ENCODE measurements around the gene TSHR.

The TSHR gene

GRCh38 chr14:80956922-80957321, 1.5 kb downstream of the TSHR start:
- peaks cover 2% of the 10 kb centered on the region for H3K36me3 Mint-ChIP-seq (ENCODE audit: insufficient read depth)
- H3K27ac Mint-ChIP-seq (ENCODE audit: low read depth) = no peak overlapping the region
- ATAC-seq (replicated peaks; ENCODE audit: extremely low read depth, poor library complexity, severe bottlenecking) (no peak), DNase-seq (ENCODE audit: low spot score in 2 of 2) (no peak)
- no peaks in the 10 kb centered on the region for H3K27me3 Mint-ChIP-seq
- H3K4me3 Mint-ChIP-seq = no peak overlapping the region
- H3K9me3 Mint-ChIP-seq = no peaks in the 10 kb centered on the region
- peaks cover 44% of the 10 kb centered on the region for H3K4me1 Mint-ChIP-seq

GRCh38 chr14:80957613-80958012, 2.2 kb downstream of the TSHR start:
- no peak for ATAC-seq (replicated peaks; ENCODE audit: extremely low read depth, poor library complexity, severe bottlenecking)
- Mint-ChIP-seq H3K27me3 (no peaks in the 10 kb centered on the region), H3K4me1 (peaks cover 44% of the 10 kb centered on the region), H3K27ac (ENCODE audit: low read depth) (no peak overlapping the region), H3K36me3 (ENCODE audit: insufficient read depth) (peaks cover 2% of the 10 kb centered on the region), H3K4me3 (no peak overlapping the region), H3K9me3 (no peaks in the 10 kb centered on the region)
- no peak for DNase-seq (ENCODE audit: low spot score in 2 of 2)

- H3K36me3 Mint-ChIP-seq (ENCODE audit: insufficient read depth) = peaks cover 2% of the 10 kb centered on the region
- no peak for ATAC-seq (replicated peaks; ENCODE audit: extremely low read depth, poor library complexity, severe bottlenecking)
- H3K27me3 Mint-ChIP-seq = no peaks in the 10 kb centered on the region
- peaks cover 44% of the 10 kb centered on the region for H3K4me1 Mint-ChIP-seq
- H3K9me3 Mint-ChIP-seq = no peaks in the 10 kb centered on the region
- peak overlapping the region; percentile 55 for H3K4me3 Mint-ChIP-seq
- H3K27ac Mint-ChIP-seq (ENCODE audit: low read depth) = peak overlapping the region; percentile 86
- no peak for DNase-seq (ENCODE audit: low spot score in 2 of 2)
These were observed 2.8 kb downstream of the TSHR start for GRCh38 chr14:80958226-80958625.

- peaks cover 2% of the 10 kb centered on the region for H3K36me3 Mint-ChIP-seq (ENCODE audit: insufficient read depth)
- H3K27me3 Mint-ChIP-seq = no peaks in the 10 kb centered on the region
- peak overlapping the region; percentile 85 for H3K27ac Mint-ChIP-seq (ENCODE audit: low read depth)
- H3K9me3 Mint-ChIP-seq = no peaks in the 10 kb centered on the region
- DNase-seq (ENCODE audit: low spot score in 2 of 2) (no peak), ATAC-seq (replicated peaks; ENCODE audit: extremely low read depth, poor library complexity, severe bottlenecking) (no peak)
- peak overlapping the region; percentile 77 for H3K4me3 Mint-ChIP-seq
- peaks cover 44% of the 10 kb centered on the region for H3K4me1 Mint-ChIP-seq
These were observed 3.5 kb downstream of the TSHR start for GRCh38 chr14:80958939-80959338.

- H3K4me1 Mint-ChIP-seq = peaks cover 44% of the 10 kb centered on the region
- peak; percentile 95 for ATAC-seq (replicated peaks; ENCODE audit: extremely low read depth, poor library complexity, severe bottlenecking)
- H3K4me3 Mint-ChIP-seq = peak overlapping the region; percentile 77
- no peaks in the 10 kb centered on the region for H3K27me3 Mint-ChIP-seq
- H3K36me3 Mint-ChIP-seq (ENCODE audit: insufficient read depth) = peaks cover 3% of the 10 kb centered on the region
- peak overlapping the region; percentile 85 for H3K27ac Mint-ChIP-seq (ENCODE audit: low read depth)
- no peaks in the 10 kb centered on the region for H3K9me3 Mint-ChIP-seq
- peak in 1 of 2 donors; percentile 54 for DNase-seq (ENCODE audit: low spot score in 2 of 2)
These were observed 4.1 kb downstream of the TSHR start for GRCh38 chr14:80959496-80959895.

- Mint-ChIP-seq H3K27ac (ENCODE audit: low read depth) (no peak overlapping the region), H3K4me1 (peaks cover 4% of the 10 kb centered on the region), H3K9me3 (no peaks in the 10 kb centered on the region), H3K27me3 (peaks cover 8% of the 10 kb centered on the region), H3K36me3 (ENCODE audit: insufficient read depth) (peaks cover 1% of the 10 kb centered on the region), H3K4me3 (no peak overlapping the region)
- DNase-seq (ENCODE audit: low spot score in 2 of 2) (no peak), ATAC-seq (replicated peaks; ENCODE audit: extremely low read depth, poor library complexity, severe bottlenecking) (no peak)
These were observed 9.6 kb downstream of the TSHR start for GRCh38 chr14:80965037-80965436.

- Mint-ChIP-seq H3K27ac (ENCODE audit: low read depth) (peak overlapping the region; percentile 54), H3K4me3 (no peak overlapping the region), H3K27me3 (no peaks in the 10 kb centered on the region), H3K4me1 (peaks cover 18% of the 10 kb centered on the region), H3K9me3 (no peaks in the 10 kb centered on the region), H3K36me3 (ENCODE audit: insufficient read depth) (no peaks in the 10 kb centered on the region)
- ATAC-seq (replicated peaks; ENCODE audit: extremely low read depth, poor library complexity, severe bottlenecking) (peak; percentile 71), DNase-seq (ENCODE audit: low spot score in 2 of 2) (no peak)
These were observed 18.7 kb downstream of the TSHR start for GRCh38 chr14:80973931-80974641.

- Mint-ChIP-seq H3K4me1 (peaks cover 18% of the 10 kb centered on the region), H3K27ac (ENCODE audit: low read depth) (no peak overlapping the region), H3K27me3 (no peaks in the 10 kb centered on the region), H3K36me3 (ENCODE audit: insufficient read depth) (no peaks in the 10 kb centered on the region), H3K4me3 (no peak overlapping the region), H3K9me3 (no peaks in the 10 kb centered on the region)
- ATAC-seq (replicated peaks; ENCODE audit: extremely low read depth, poor library complexity, severe bottlenecking) = no peak
- DNase-seq (ENCODE audit: low spot score in 2 of 2) = no peak
These were observed 19.3 kb downstream of the TSHR start for GRCh38 chr14:80974679-80975078.

GRCh38 chr14:80977221-80977620, 21.8 kb downstream of the TSHR start:
- Mint-ChIP-seq H3K9me3 (no peaks in the 10 kb centered on the region), H3K4me1 (peaks cover 18% of the 10 kb centered on the region), H3K27me3 (no peaks in the 10 kb centered on the region), H3K36me3 (ENCODE audit: insufficient read depth) (no peaks in the 10 kb centered on the region), H3K27ac (ENCODE audit: low read depth) (no peak overlapping the region), H3K4me3 (no peak overlapping the region)
- ATAC-seq (replicated peaks; ENCODE audit: extremely low read depth, poor library complexity, severe bottlenecking) = no peak
- no peak for DNase-seq (ENCODE audit: low spot score in 2 of 2)

GRCh38 chr14:80978403-80978802, 23.0 kb downstream of the TSHR start:
- Mint-ChIP-seq H3K36me3 (ENCODE audit: insufficient read depth) (no peaks in the 10 kb centered on the region), H3K4me3 (no peak overlapping the region), H3K4me1 (peaks cover 17% of the 10 kb centered on the region), H3K27me3 (no peaks in the 10 kb centered on the region), H3K9me3 (no peaks in the 10 kb centered on the region), H3K27ac (ENCODE audit: low read depth) (no peak overlapping the region)
- DNase-seq (ENCODE audit: low spot score in 2 of 2) = no peak
- ATAC-seq (replicated peaks; ENCODE audit: extremely low read depth, poor library complexity, severe bottlenecking) = peak; percentile 50

GRCh38 chr14:80979951-80980350, 24.5 kb downstream of the TSHR start:
- Mint-ChIP-seq H3K4me1 (peaks cover 5% of the 10 kb centered on the region), H3K27me3 (no peaks in the 10 kb centered on the region), H3K36me3 (ENCODE audit: insufficient read depth) (no peaks in the 10 kb centered on the region), H3K9me3 (no peaks in the 10 kb centered on the region), H3K4me3 (no peak overlapping the region), H3K27ac (ENCODE audit: low read depth) (no peak overlapping the region)
- ATAC-seq (replicated peaks; ENCODE audit: extremely low read depth, poor library complexity, severe bottlenecking) (no peak), DNase-seq (ENCODE audit: low spot score in 2 of 2) (no peak)

- H3K27ac Mint-ChIP-seq (ENCODE audit: low read depth) = no peak overlapping the region
- H3K27me3 Mint-ChIP-seq = no peaks in the 10 kb centered on the region
- no peak overlapping the region for H3K4me3 Mint-ChIP-seq
- no peaks in the 10 kb centered on the region for H3K9me3 Mint-ChIP-seq
- ATAC-seq (replicated peaks; ENCODE audit: extremely low read depth, poor library complexity, severe bottlenecking) (no peak), DNase-seq (ENCODE audit: low spot score in 2 of 2) (no peak)
- H3K36me3 Mint-ChIP-seq (ENCODE audit: insufficient read depth) = no peaks in the 10 kb centered on the region
- peaks cover 5% of the 10 kb centered on the region for H3K4me1 Mint-ChIP-seq
These were observed 25.7 kb downstream of the TSHR start for GRCh38 chr14:80981156-80981555.

GRCh38 chr14:80981673-80982072, 26.3 kb downstream of the TSHR start:
- H3K27ac Mint-ChIP-seq (ENCODE audit: low read depth) = no peak overlapping the region
- H3K4me1 Mint-ChIP-seq = peaks cover 5% of the 10 kb centered on the region
- no peaks in the 10 kb centered on the region for H3K27me3 Mint-ChIP-seq
- H3K36me3 Mint-ChIP-seq (ENCODE audit: insufficient read depth) = no peaks in the 10 kb centered on the region
- no peak overlapping the region for H3K4me3 Mint-ChIP-seq
- DNase-seq (ENCODE audit: low spot score in 2 of 2) (no peak), ATAC-seq (replicated peaks; ENCODE audit: extremely low read depth, poor library complexity, severe bottlenecking) (no peak)
- H3K9me3 Mint-ChIP-seq = no peaks in the 10 kb centered on the region

Measured in central memory CD8-positive, alpha-beta T cell (primary cell).